ENCODE results near the gene HPCAL1. TPM values are rescaled to one million over a fixed set of nuclear protein-coding genes. Genes with fewer than 3 reads are reported as not detected.

Gene HPCAL1
- polyA plus RNA-seq, 3 donors, result 82.1 to 99.5 (median 98.0) TPM

DNA sequence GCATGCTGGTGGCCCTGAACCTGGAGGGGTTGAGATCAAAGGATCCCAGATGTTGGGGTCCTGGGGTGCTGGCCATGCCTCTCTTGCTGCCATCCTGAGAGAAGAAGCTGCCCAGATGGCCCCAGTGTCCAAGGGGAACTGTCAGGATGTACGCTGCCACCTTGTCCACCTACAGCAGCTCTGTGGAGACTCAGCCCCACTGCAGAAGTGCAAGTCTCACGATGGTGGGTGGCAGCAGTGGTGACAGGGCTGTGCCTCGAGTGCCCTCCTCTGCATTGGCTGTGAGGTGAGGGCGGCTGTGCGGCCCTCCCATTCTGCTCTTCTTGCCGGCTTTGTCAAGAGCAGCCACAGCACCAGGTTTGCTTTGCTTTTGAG lies 120.7 kb downstream of the HPCAL1 start:
- H3K27ac ChIP-seq (ENCODE audit: low read depth in 1 of 2, low read length in 2 of 2), result no peak overlapping the region
- peaks cover 15% of the 10 kb centered on the region for H4K20me1 ChIP-seq (ENCODE audit: insufficient read depth, low read length)
- WGBS (ENCODE audit: insufficient coverage), result 100% methylated on average over 4 of the region's 6 CpGs
- no peak overlapping the region for H2AFZ ChIP-seq (ENCODE audit: insufficient read depth, low read depth, low read length, poor library complexity, severe bottlenecking)
- Mint-ChIP-seq H3K4me3 (no peak overlapping the region), H3K4me1 (no peaks in the 10 kb centered on the region), H3K27me3 (ENCODE audit: low read depth in 3 of 3) (no peaks in the 10 kb centered on the region), H3K36me3 (peaks cover 74 to 93% of the 10 kb centered on the region in 2 donors), H3K9me3 (no peaks in the 10 kb centered on the region), H3K27ac (no peak overlapping the region)
- H3K27me3 ChIP-seq (ENCODE audit: control insufficient read depth in 2 of 2, insufficient read depth in 2 of 2, low read length in 2 of 2), result no peaks in the 10 kb centered on the region
- DNase-seq, result no peak
- H3K36me3 ChIP-seq (replicated peaks in 1 of 2; ENCODE audit: control insufficient read depth in 1 of 2, insufficient read depth in 2 of 2, low read length in 2 of 2), result peaks cover 84 to 99% of the 10 kb centered on the region in 2 donors
- no peaks in the 10 kb centered on the region for H3K9me3 ChIP-seq (replicated peaks in 1 of 2; ENCODE audit: control insufficient read depth in 1 of 2, insufficient read depth in 1 of 2, low read length in 2 of 2)
- no peak overlapping the region for H3K9ac ChIP-seq (ENCODE audit: insufficient read depth, low read length, poor library complexity, severe bottlenecking)
- H3K4me2 ChIP-seq (replicated peaks; ENCODE audit: extremely low read depth, low read length, poor library complexity, severe bottlenecking), result no peak overlapping the region
- H3K4me1 ChIP-seq (ENCODE audit: control insufficient read depth in 1 of 2, insufficient read depth in 2 of 2, low read length in 2 of 2), result no peaks in the 10 kb centered on the region
- H3K79me2 ChIP-seq (ENCODE audit: insufficient read depth, low read length), result no peaks in the 10 kb centered on the region
- H3K4me3 ChIP-seq (replicated peaks in 1 of 3; ENCODE audit: low read depth in 2 of 3, low read length in 3 of 3), result no peak overlapping the region
- TF ChIP-seq, protein P1, sequence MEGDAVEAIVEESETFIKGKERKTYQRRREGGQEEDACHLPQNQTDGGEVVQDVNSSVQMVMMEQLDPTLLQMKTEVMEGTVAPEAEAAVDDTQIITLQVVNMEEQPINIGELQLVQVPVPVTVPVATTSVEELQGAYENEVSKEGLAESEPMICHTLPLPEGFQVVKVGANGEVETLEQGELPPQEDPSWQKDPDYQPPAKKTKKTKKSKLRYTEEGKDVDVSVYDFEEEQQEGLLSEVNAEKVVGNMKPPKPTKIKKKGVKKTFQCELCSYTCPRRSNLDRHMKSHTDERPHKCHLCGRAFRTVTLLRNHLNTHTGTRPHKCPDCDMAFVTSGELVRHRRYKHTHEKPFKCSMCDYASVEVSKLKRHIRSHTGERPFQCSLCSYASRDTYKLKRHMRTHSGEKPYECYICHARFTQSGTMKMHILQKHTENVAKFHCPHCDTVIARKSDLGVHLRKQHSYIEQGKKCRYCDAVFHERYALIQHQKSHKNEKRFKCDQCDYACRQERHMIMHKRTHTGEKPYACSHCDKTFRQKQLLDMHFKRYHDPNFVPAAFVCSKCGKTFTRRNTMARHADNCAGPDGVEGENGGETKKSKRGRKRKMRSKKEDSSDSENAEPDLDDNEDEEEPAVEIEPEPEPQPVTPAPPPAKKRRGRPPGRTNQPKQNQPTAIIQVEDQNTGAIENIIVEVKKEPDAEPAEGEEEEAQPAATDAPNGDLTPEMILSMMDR (IDR thresholded peaks at IDR 0.05), result no peak
- intact Hi-C loops (cut with micrococcal nuclease), result no loop called here

DNA sequence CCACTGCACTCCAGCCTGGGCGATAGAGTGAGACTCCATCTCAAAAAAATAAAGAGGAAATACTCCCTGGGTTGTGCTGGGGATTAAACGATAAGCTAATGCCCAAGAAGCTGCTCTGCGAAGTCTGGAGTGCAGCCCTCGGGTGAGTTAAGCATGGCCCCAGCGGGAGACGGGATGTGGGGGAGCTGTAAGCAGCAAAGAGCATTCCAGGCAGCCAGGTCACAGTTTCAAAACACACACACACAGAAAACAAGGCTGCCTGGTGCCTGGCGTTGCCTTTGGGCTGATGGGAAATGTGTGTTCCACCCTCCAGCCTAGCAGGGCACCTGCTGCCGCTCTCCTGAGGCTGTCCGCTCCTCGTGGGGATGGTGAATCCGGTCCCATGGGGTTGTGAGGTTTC lies 121.3 kb downstream of the HPCAL1 start:
- H3K27me3 Mint-ChIP-seq (ENCODE audit: low read depth in 3 of 3), result no peaks in the 10 kb centered on the region
- H3K9me3 Mint-ChIP-seq, result peaks cover 0 to 2% (median 0%) of the 10 kb centered on the region in 7 donors
- Histone ChIP-seq H3K79me2 (ENCODE audit: insufficient read depth, low read length) (no peaks in the 10 kb centered on the region), H3K4me3 (replicated peaks in 1 of 3; ENCODE audit: low read depth in 2 of 3, low read length in 3 of 3) (no peak overlapping the region), H3K27me3 (ENCODE audit: control insufficient read depth in 2 of 2, insufficient read depth in 2 of 2, low read length in 2 of 2) (no peaks in the 10 kb centered on the region), H3K36me3 (replicated peaks in 1 of 2; ENCODE audit: control insufficient read depth in 1 of 2, insufficient read depth in 2 of 2, low read length in 2 of 2) (peaks cover 84 to 94% of the 10 kb centered on the region in 2 donors), H3K4me2 (replicated peaks; ENCODE audit: extremely low read depth, low read length, poor library complexity, severe bottlenecking) (no peak overlapping the region), H3K4me1 (ENCODE audit: control insufficient read depth in 1 of 2, insufficient read depth in 2 of 2, low read length in 2 of 2) (no peaks in the 10 kb centered on the region), H3K9me3 (replicated peaks in 1 of 2; ENCODE audit: control insufficient read depth in 1 of 2, insufficient read depth in 1 of 2, low read length in 2 of 2) (no peaks in the 10 kb centered on the region), H3K9ac (ENCODE audit: insufficient read depth, low read length, poor library complexity, severe bottlenecking) (no peak overlapping the region), H2AFZ (ENCODE audit: insufficient read depth, low read depth, low read length, poor library complexity, severe bottlenecking) (no peak overlapping the region), H3K27ac (ENCODE audit: low read depth in 1 of 2, low read length in 2 of 2) (no peak overlapping the region), H4K20me1 (ENCODE audit: insufficient read depth, low read length) (peaks cover 15% of the 10 kb centered on the region)
- DNase-seq, result no peak
- WGBS (ENCODE audit: insufficient coverage), result 87% methylated on average over 6 of the region's 11 CpGs
- intact Hi-C loops (cut with micrococcal nuclease), result no loop called here
- no peak overlapping the region for H3K27ac Mint-ChIP-seq
- no peaks in the 10 kb centered on the region for H3K4me1 Mint-ChIP-seq
- peaks cover 70 to 89% of the 10 kb centered on the region in 2 donors for H3K36me3 Mint-ChIP-seq
- TF ChIP-seq, protein P1 (IDR thresholded peaks at IDR 0.05), result no peak
- H3K4me3 Mint-ChIP-seq, result no peak overlapping the region
